Measurements from ENCODE around the gene DYSF.

Gene DYSF

DNA sequence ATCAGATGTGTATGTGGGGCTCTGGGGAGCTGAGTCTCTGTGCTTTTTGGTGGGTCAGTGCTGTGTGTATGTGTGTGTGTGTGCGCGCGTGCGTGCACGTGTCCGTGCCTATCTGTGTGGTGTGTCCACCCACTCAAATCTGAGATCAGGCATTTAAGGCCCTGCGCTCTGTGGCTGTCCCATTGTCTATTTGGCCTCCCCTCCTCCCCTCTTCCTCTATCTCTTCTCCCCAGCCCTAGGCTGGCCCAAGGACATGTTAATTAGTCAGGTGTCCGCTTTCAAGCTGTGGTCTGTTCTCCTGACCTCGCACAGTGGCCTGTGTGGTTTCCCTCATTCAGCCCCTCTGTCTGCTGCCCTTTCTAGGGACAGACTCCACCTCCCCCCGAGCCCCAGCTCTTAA, 136.4 kb downstream of the DYSF start:
- TF ChIP-seq, protein P1, sequence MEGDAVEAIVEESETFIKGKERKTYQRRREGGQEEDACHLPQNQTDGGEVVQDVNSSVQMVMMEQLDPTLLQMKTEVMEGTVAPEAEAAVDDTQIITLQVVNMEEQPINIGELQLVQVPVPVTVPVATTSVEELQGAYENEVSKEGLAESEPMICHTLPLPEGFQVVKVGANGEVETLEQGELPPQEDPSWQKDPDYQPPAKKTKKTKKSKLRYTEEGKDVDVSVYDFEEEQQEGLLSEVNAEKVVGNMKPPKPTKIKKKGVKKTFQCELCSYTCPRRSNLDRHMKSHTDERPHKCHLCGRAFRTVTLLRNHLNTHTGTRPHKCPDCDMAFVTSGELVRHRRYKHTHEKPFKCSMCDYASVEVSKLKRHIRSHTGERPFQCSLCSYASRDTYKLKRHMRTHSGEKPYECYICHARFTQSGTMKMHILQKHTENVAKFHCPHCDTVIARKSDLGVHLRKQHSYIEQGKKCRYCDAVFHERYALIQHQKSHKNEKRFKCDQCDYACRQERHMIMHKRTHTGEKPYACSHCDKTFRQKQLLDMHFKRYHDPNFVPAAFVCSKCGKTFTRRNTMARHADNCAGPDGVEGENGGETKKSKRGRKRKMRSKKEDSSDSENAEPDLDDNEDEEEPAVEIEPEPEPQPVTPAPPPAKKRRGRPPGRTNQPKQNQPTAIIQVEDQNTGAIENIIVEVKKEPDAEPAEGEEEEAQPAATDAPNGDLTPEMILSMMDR (IDR thresholded peaks at IDR 0.05): no peak

DNA sequence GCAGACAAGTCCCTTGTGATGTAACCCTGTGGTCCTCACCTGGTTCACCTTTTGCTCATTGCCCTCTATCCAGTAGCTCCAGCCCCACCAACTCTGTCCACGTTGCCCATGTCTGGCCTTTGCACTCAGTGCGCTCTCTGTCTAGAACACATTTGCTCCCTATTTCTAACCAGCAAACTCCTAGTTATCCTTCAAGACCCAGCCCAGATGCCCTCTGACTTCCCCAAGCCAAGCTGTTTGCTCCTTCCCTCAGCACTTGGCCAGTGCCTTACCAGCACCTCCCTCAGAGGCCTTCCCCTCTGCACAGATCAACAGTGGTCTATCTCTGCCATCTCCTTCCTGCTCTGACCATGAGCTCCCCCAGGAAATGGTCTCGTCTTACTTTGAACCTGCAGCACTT, 137.7 kb downstream of the DYSF start:
- TF ChIP-seq, protein P1 (IDR thresholded peaks at IDR 0.05): no peak

DNA sequence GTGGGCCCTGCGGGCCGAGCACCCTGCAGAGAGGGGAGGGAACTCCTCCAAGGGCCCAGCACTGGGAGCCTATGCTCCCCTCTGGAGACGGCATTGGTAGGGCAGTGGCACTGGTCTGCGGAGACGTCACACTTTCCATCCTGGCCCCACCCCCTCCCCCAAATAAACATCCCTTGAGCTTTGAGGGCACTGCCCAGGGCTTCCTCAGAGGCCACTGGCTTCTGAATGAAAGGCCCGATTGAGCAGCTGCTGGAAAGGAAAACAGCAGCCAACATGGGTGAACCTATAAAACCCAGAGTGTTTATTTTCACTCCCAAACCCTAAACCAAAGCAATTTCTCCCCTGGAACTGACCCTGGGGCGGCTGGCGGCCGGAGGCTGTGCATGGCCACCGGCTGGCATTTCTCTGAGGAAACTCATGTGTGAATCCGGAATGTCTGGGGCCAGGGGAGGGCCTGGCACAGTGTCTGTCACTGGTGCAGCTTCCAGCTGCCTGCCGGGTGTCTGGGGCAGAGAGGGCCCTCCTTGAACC, 138.9 kb downstream of the DYSF start:
- TF ChIP-seq, protein P1 (IDR thresholded peaks at IDR 0.05): no peak

DNA sequence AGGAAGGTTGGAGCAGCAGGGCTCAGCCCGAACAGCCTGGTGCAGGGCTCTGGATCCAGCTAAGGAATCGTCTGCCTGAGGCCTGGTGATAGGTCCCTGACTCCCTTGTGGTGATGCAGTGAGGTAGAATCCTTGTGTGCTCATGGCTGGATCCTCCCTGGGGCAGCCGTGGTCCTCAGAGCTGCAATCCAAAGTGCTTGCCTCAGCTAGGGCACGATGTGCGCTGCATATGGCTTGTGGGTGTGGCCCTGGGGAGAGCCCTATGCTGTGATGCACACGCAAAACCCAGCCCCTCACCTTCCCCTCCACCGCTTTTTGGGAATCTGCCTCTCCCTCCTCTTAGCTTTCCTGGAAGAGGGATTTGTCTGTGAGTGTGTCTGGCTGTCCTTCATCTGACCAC, 142.2 kb downstream of the DYSF start:
- TF ChIP-seq, protein P1 (IDR thresholded peaks at IDR 0.05): no peak

DNA sequence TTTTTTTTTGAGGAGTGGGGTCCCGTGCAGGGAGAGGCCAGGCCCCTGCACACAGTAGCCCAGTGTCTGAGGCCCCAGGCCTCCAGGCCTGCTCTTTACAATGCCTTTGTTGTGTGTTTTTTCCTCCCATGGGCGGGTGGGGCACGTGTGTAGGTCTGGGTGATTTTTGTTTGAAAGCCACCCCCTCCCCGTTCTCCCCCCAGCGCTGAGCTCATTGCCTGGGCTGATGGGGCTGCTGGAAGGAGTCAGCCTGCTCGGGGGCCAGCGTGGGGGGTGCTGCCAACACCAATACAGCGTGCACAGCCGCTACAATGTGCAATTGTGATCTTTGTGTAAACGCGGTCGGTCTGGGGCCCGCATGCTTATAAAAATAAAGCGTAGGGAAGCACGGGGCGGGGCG, 142.7 kb downstream of the DYSF start:
- TF ChIP-seq, protein P1 (IDR thresholded peaks at IDR 0.05): no peak

DNA sequence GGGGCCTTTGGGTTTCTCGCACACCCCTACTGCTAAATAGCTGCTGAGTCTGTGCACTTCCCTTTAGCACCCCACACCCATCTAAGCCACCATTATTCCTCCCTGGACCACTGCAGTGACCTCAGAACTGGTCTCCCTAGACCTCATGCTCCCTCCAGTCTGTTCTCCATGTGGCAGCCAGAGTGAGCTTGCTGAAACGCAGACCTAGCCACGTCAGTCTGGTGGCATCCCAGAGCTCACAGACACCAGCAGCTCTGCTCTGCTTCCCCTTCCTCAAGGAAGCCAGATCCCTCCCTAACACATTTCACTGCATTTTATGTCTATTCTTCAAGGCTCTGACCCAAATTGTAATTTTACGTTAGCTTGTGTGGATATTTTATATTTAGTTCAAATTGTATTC, 144.4 kb downstream of the DYSF start:
- TF ChIP-seq, protein P1 (IDR thresholded peaks at IDR 0.05): no peak

DNA sequence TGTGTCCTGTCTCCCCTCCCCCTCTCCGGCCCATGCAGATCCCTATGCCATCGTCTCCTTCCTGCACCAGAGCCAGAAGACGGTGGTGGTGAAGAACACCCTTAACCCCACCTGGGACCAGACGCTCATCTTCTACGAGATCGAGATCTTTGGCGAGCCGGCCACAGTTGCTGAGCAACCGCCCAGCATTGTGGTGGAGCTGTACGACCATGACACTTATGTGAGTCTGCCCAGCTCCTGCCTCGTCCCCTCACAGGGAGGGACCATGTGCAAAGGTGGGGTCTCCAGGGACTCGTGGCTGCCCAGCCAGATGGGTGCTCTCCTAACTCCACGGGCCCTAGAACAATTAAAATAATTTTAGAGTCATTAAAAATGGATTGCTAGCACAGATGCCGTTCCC, 145.2 kb downstream of the DYSF start:
- TF ChIP-seq, protein P1 (IDR thresholded peaks at IDR 0.05): no peak

DNA sequence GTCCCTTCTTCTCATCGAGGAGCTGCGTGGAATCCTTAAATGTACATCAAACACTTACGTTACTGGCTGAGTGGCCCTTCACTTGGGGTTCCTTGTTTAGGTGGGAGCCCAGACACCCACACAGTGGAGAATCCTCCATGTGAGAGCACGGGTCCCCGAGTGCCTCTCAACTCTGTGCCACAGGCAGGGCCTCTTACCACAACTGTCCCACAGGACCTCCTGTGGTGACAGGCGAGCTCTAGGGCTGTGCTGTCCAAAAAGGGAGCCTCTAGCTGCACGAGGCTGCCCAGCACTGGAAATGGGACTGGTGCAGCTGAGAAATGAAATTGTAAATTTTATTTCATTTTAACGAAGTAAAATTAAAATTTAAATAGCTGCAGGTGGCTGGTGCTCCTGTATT, 145.7 kb downstream of the DYSF start:
- TF ChIP-seq, protein P1 (IDR thresholded peaks at IDR 0.05): no peak
